Measurements from ENCODE around the gene FAM83G.

- TF ChIP-seq ARNTL (CRISPR knock-in tag; IDR thresholded peaks at IDR 0.05; ENCODE audit: borderline replicate concordance, low read depth) = no peak
- TF ChIP-seq TOX (CRISPR knock-in tag; IDR thresholded peaks at IDR 0.05; ENCODE audit: borderline replicate concordance) = no peak
- no peak for TF ChIP-seq ZC3H10 (CRISPR knock-in tag; IDR thresholded peaks at IDR 0.05)
- TF ChIP-seq ZFP3 (CRISPR knock-in tag; IDR thresholded peaks at IDR 0.05) = no peak
- no peak for TF ChIP-seq CSDC2 (CRISPR knock-in tag; IDR thresholded peaks at IDR 0.05)
- TF ChIP-seq POU6F1 (CRISPR knock-in tag; IDR thresholded peaks at IDR 0.05; ENCODE audit: borderline replicate concordance, low read depth) = no peak
- no peak for TF ChIP-seq ZFP30 (CRISPR knock-in tag; IDR thresholded peaks at IDR 0.05)
- TF ChIP-seq RARB (CRISPR knock-in tag; IDR thresholded peaks at IDR 0.05) = no peak
- TF ChIP-seq OSR1 (CRISPR knock-in tag; IDR thresholded peaks at IDR 0.05) = no peak
- TF ChIP-seq ZNF565 (CRISPR knock-in tag; conservative IDR thresholded peaks at IDR 0.05; ENCODE audit: low read depth) = no peak
- TF ChIP-seq PATZ1 (CRISPR knock-in tag; IDR thresholded peaks at IDR 0.05; ENCODE audit: borderline replicate concordance) = no peak
These were observed 36.2 kb downstream of the FAM83G start for GRCh38 chr17:18968345-18968744.

All from SK-N-SH treated with all-trans-retinoic acid at 6 μM for 48 hours (cell line).